ENCODE results near the gene ADARB2.

DNA sequence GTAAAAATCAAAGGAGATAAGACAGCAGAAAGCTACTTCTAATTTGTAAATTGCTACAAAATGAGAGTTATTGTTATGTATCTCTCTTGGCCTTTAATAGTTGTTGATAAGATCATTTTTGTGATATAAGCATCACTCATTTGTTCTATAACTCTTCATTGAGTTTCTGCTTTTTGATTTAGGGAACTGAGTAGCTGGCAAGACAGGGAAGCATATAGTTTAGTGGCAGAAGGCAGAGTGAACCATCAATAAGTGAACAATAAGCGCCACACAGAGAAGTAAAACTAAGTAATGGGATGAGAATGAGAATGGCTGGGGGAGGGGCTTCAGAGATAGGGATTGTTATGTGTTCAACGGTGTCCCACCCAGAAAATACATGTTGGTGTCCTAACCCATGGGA is 245.4 kb downstream of the ADARB2 start:
- TF ChIP-seq, protein P1, sequence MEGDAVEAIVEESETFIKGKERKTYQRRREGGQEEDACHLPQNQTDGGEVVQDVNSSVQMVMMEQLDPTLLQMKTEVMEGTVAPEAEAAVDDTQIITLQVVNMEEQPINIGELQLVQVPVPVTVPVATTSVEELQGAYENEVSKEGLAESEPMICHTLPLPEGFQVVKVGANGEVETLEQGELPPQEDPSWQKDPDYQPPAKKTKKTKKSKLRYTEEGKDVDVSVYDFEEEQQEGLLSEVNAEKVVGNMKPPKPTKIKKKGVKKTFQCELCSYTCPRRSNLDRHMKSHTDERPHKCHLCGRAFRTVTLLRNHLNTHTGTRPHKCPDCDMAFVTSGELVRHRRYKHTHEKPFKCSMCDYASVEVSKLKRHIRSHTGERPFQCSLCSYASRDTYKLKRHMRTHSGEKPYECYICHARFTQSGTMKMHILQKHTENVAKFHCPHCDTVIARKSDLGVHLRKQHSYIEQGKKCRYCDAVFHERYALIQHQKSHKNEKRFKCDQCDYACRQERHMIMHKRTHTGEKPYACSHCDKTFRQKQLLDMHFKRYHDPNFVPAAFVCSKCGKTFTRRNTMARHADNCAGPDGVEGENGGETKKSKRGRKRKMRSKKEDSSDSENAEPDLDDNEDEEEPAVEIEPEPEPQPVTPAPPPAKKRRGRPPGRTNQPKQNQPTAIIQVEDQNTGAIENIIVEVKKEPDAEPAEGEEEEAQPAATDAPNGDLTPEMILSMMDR (IDR thresholded peaks at IDR 0.05; ENCODE audit: low read depth, low read length, poor library complexity, severe bottlenecking): no peak
- TF ChIP-seq EZH2phosphoT487 (IDR thresholded peaks at IDR 0.05; ENCODE audit: borderline replicate concordance, low read length): no peak

Data from DOHH2 (cell line).